BJ (cell line): ENCODE results near the gene SFTA2. TPM values are rescaled to one million over a fixed set of nuclear protein-coding genes. Genes with fewer than 3 reads are reported as not detected.

Experiments
- CTCF ChIA-PET: fragments of 350-600 bp; formaldehyde crosslinking; extraction: SDS; loops from one replicate; lab custom pipeline; 2021; ENCODE audit warnings: antibody characterized with exemption, inconsistent platforms; lab: Yijun Ruan, JAX
- POLR2A ChIA-PET: fragments of 300-600 bp; sonication (Branson Sonifier 250); formaldehyde crosslinking; extraction: SDS; loops from one replicate; lab custom pipeline; 2021; ENCODE audit warnings: antibody characterized with exemption; lab: Charles Lee
- DNase-seq: peaks from one replicate; pipeline ENCODE4 v3.0.0-alpha.2; 2011; ENCODE audit warnings: low read depth
- H3K27me3 ChIP-seq: 2 replicates; pipeline ENCODE4 v1.6.0; 2011; ENCODE audit warnings: low read length; ENCODE audit not compliant: control insufficient read depth, insufficient read depth
- H3K36me3 ChIP-seq: 2 replicates; pipeline ENCODE4 v1.5.1; 2011; ENCODE audit warnings: low read length; ENCODE audit not compliant: control insufficient read depth, insufficient read depth
- H3K4me3 ChIP-seq: 2 replicates; pipeline ENCODE4 v1.5.1; 2011; ENCODE audit warnings: low read depth, mild to moderate bottlenecking, control low read depth, low read length
- CTCF ChIP-seq: IDR thresholded peaks from 2 replicates; pipeline ENCODE4 v1.5.1; 2011; ENCODE audit warnings: low read depth, mild to moderate bottlenecking, control low read depth, inconsistent platforms, low read length, moderate library complexity; ENCODE audit not compliant: insufficient read depth
- polyA plus RNA-seq: library from polyadenylated mRNA; depleted of rRNA; stranded (reverse); fragments of >200 nt; gene quantifications from 2 replicates; pipeline ENCODE4 v1.2.3, GENCODE V29; 2011

The SFTA2 gene
- polyA plus RNA-seq, 1 experiment: not detected

DNA sequence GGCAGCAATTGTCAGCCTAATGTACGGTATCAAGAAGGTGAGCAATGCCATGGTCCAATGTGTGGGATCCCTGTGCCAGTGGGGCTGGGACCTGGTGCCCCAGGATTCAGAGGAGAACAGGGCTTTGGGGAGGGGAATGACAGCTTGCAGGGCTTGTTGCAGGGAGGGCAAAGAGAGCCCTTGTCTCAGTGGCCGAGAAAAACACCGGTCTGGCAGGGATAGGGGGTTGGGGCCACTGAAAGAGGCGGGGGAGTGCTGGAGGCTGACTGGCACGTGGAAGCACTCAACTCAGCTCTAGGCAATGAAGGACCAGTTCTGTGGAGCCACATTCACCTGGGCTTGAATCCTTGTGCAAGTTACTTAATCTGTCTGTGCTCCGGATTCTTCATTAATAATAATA, 5.3 kb upstream of the SFTA2 start:
- no peak for DNase-seq
- Histone ChIP-seq H3K4me3 (no peak overlapping the region), H3K27me3 (peaks cover 4% of the 10 kb centered on the region; the same call in 1 of the 2 replicates), H3K36me3 (no peaks in the 10 kb centered on the region)
- CTCF ChIA-PET: interaction anchor here (1.1 kb wide), 1 partner anchor 136 kb away, joined by 3 read pairs; no protein-coding TSS in a partner anchor
- POLR2A ChIA-PET: no interaction called here
- TF ChIP-seq CTCF: no peak

- no peak for DNase-seq
- CTCF ChIA-PET: interaction anchor here (1.1 to 2.0 kb wide), 2 partner anchors 11 to 136 kb away, joined by 3 to 6 read pairs; no protein-coding TSS in a partner anchor
- H3K4me3 ChIP-seq: no peak overlapping the region
- POLR2A ChIA-PET: no interaction called here
- H3K27me3 ChIP-seq: peaks cover 2% of the 10 kb centered on the region; the same call in 1 of the 2 replicates
- no peak for TF ChIP-seq CTCF
- no peaks in the 10 kb centered on the region for H3K36me3 ChIP-seq
These were observed 3.0 kb upstream of the SFTA2 start for GRCh38 chr6:30935018-30935417.

DNA sequence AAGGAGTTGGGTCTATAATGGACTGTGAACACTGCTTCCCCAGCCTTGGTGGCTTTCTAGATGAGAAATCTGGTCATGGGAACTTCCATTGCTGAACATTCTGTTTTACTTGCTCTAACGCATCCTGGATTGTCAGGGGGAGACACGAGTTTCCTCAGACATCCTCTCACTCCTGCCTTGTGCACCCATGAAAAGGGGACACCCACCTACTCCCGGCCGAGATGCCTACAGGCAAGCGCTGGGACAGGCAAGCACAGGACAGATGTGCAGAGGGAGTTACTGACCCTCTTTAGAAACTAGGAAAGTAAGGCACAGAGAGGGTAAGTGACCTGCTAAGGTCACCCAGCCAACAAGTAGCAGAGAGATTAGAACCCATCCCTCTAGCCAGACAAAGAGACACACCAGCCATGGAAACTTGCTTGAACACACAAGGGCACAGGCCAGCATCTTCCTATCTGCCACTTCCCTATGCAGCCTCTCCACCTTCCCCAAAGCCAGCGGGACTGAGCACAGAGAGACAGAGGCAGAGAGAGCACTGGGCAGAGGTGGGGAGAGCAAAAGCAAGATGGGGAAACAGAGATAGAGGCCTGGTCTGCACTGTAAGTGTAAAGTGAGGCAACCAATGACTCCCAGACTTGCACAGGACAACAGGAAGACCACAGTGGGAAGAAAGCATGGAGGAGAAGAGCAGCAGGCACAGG, 845 bp upstream of the SFTA2 start:
- CTCF ChIA-PET: no interaction called here

GRCh38 chr6:30931272-30931671, 698 bp downstream of the SFTA2 start:
- ChIA-PET CTCF (interaction anchor here (0.9 to 3.4 kb wide), 6 partner anchors 10 to 148 kb away, joined by 4 to 26 read pairs (median 9); partner anchors contain the start of genes MUCL3 and VARS2), POLR2A (no interaction called here)
- Histone ChIP-seq H3K36me3 (peaks cover 2% of the 10 kb centered on the region), H3K27me3 (no peaks in the 10 kb centered on the region; the same call in 1 of the 2 replicates), H3K4me3 (no peak overlapping the region)
- no peak for DNase-seq
- no peak for TF ChIP-seq CTCF

More for the DNA sequence above, 845 bp upstream of the SFTA2 start:
- TF ChIP-seq CTCF: no peak
- DNase-seq: no peak
- Histone ChIP-seq H3K4me3 (no peak overlapping the region), H3K27me3 (peaks cover 2% of the 10 kb centered on the region; the same call in 1 of the 2 replicates), H3K36me3 (no peaks in the 10 kb centered on the region)
- POLR2A ChIA-PET: no interaction called here

GRCh38 chr6:30930506-30930905, 1.5 kb downstream of the SFTA2 start:
- DNase-seq: no peak
- Histone ChIP-seq H3K36me3 (peaks cover 5% of the 10 kb centered on the region), H3K4me3 (no peak overlapping the region), H3K27me3 (no peaks in the 10 kb centered on the region; the same call in 1 of the 2 replicates)
- ChIA-PET CTCF (interaction anchor here (1.0 to 3.4 kb wide), 6 partner anchors 10 to 149 kb away, joined by 4 to 26 read pairs (median 9); partner anchors contain the start of genes MUCL3 and VARS2), POLR2A (no interaction called here)
- no peak for TF ChIP-seq CTCF
